ENCODE measurements around the gene SLC26A11. TPM values are rescaled to one million over a fixed set of nuclear protein-coding genes. Genes with fewer than 3 reads are reported as not detected.

SLC26A11 gene
- total and polyA plus RNA-seq, 2 donors (not counting 1 experiment from before 2014, with no cell fraction given), result 10.1 to 31.4 TPM

DNA sequence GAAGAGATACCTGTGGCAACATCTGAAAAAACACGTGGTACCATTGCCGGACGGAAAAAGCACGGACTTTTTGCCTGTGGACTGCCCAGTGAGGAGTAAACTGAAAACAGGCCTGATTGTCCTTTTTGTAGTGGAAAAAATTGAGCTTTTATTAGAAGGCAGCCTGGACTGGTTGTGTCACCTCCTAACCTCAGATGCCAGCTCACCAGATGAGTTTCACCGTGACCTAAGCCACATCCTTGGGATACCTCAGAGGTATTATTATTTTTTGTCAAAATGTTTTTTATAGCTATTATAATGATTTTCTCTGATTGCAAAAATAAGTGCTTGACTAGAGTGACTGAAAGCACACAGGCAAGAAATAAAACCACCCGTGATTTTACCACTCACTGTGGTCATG, 75.3 kb downstream of the SLC26A11 start:
- no peak for ATAC-seq (ENCODE audit: low read depth)
- no peaks in the 10 kb centered on the region for H3K27me3 ChIP-seq (replicated peaks in 1 of 4; ENCODE audit: control extremely low read depth in 1 of 4, control insufficient read depth in 3 of 4, insufficient read depth in 4 of 4, low read length in 3 of 4)
- Mint-ChIP-seq H3K27ac (no peak overlapping the region), H3K9me3 (ENCODE audit: insufficient read depth) (no peaks in the 10 kb centered on the region), H3K27me3 (no peaks in the 10 kb centered on the region), H3K4me3 (no peak overlapping the region), H3K4me1 (no peaks in the 10 kb centered on the region)
- ChIA-PET POLR2A (no interaction called here), CTCF (interaction anchor here (1.3 kb wide), 1 partner anchor 100 kb away, joined by 3 read pairs; no protein-coding TSS in a partner anchor)
- H3K27ac ChIP-seq (ENCODE audit: low read length in 2 of 2), result no peak overlapping the region
- no peaks in the 10 kb centered on the region for H3K4me1 ChIP-seq (ENCODE audit: control insufficient read depth in 2 of 2, insufficient read depth in 2 of 2, low read length in 2 of 2)
- no peak for DNase-seq
- no peak overlapping the region for H2AFZ ChIP-seq (ENCODE audit: insufficient read depth, low read depth, low read length, poor library complexity, severe bottlenecking)
- no peak overlapping the region for H3K4me2 ChIP-seq (replicated peaks; ENCODE audit: low read depth, low read length, poor library complexity, severe bottlenecking)
- H3K9ac ChIP-seq (ENCODE audit: low read length), result no peak overlapping the region
- 97% methylated on average over 4 of the region's 6 CpGs for WGBS (ENCODE audit: insufficient coverage)
- H4K20me1 ChIP-seq (ENCODE audit: control insufficient read depth, insufficient read depth, low read length, poor library complexity, severe bottlenecking), result peaks cover 31% of the 10 kb centered on the region
- intact Hi-C loops (cut with micrococcal nuclease), result no loop called here
- H3K9me3 ChIP-seq (ENCODE audit: control extremely low read depth in 1 of 3, control insufficient read depth in 2 of 3, insufficient read depth in 1 of 3, low read length in 2 of 3), result peaks cover 0 to 8% (median 0%) of the 10 kb centered on the region in 3 donors
- H3K79me2 ChIP-seq (ENCODE audit: control insufficient read depth, insufficient read depth, low read length), result peaks cover 22% of the 10 kb centered on the region
- peaks cover 8 to 90% of the 10 kb centered on the region in 2 experiments for H3K36me3 ChIP-seq (replicated peaks in 1 of 2; ENCODE audit: control extremely low read depth in 1 of 2, control insufficient read depth in 1 of 2, extremely low read depth in 1 of 2, insufficient read depth in 2 of 2, low read length in 1 of 2)
- TF ChIP-seq, protein P1, sequence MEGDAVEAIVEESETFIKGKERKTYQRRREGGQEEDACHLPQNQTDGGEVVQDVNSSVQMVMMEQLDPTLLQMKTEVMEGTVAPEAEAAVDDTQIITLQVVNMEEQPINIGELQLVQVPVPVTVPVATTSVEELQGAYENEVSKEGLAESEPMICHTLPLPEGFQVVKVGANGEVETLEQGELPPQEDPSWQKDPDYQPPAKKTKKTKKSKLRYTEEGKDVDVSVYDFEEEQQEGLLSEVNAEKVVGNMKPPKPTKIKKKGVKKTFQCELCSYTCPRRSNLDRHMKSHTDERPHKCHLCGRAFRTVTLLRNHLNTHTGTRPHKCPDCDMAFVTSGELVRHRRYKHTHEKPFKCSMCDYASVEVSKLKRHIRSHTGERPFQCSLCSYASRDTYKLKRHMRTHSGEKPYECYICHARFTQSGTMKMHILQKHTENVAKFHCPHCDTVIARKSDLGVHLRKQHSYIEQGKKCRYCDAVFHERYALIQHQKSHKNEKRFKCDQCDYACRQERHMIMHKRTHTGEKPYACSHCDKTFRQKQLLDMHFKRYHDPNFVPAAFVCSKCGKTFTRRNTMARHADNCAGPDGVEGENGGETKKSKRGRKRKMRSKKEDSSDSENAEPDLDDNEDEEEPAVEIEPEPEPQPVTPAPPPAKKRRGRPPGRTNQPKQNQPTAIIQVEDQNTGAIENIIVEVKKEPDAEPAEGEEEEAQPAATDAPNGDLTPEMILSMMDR (IDR thresholded peaks at IDR 0.05), result no peak
- no peak for TF ChIP-seq EZH2 (IDR thresholded peaks at IDR 0.05; ENCODE audit: borderline replicate concordance, insufficient read depth, low read depth, low read length, poor library complexity, severe bottlenecking)
- H3K4me3 ChIP-seq (ENCODE audit: control extremely low read depth in 1 of 5, extremely low read depth in 1 of 5, insufficient read depth in 1 of 5, low read depth in 2 of 5, low read length in 4 of 5), result no peak overlapping the region

DNA sequence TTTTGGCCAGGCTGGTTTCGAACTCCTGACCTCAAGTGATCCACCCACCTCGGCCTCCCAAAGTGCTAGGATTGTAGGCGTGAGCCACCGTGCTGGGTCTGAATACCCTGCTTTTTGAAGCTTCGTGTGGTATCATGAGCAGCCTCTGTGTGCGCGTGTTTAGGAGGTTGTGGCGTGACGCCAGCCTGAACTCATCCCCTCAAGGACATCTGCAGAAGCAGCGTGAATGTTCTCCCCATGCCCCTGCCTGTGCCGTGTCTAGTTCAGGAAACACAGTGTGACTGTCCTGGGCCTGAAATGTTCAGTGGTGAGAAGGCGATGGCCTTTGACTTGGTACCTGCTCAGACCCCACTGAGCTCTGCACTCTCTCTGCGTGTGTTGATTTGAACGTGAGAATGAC, 76.0 kb downstream of the SLC26A11 start:
- H3K9me3 ChIP-seq (ENCODE audit: control extremely low read depth in 1 of 3, control insufficient read depth in 2 of 3, insufficient read depth in 1 of 3, low read length in 2 of 3), result peaks cover 0 to 8% (median 3%) of the 10 kb centered on the region in 3 donors
- intact Hi-C loops (cut with micrococcal nuclease), result no loop called here
- no peaks in the 10 kb centered on the region for H3K9me3 Mint-ChIP-seq (ENCODE audit: insufficient read depth)
- DNase-seq (no peak), ATAC-seq (ENCODE audit: low read depth) (no peak)
- no peak overlapping the region for H3K27ac ChIP-seq (ENCODE audit: low read length in 2 of 2)
- no peak overlapping the region for H3K4me2 ChIP-seq (replicated peaks; ENCODE audit: low read depth, low read length, poor library complexity, severe bottlenecking)
- no peak overlapping the region for H3K4me3 ChIP-seq (ENCODE audit: control extremely low read depth in 1 of 5, extremely low read depth in 1 of 5, insufficient read depth in 1 of 5, low read depth in 2 of 5, low read length in 4 of 5)
- no peaks in the 10 kb centered on the region for H3K27me3 Mint-ChIP-seq
- H3K27ac Mint-ChIP-seq, result no peak overlapping the region
- POLR2A ChIA-PET, result no interaction called here
- H3K36me3 ChIP-seq (replicated peaks in 1 of 2; ENCODE audit: control extremely low read depth in 1 of 2, control insufficient read depth in 1 of 2, extremely low read depth in 1 of 2, insufficient read depth in 2 of 2, low read length in 1 of 2), result peaks cover 9 to 90% of the 10 kb centered on the region in 2 experiments
- no peaks in the 10 kb centered on the region for H3K4me1 ChIP-seq (ENCODE audit: control insufficient read depth in 2 of 2, insufficient read depth in 2 of 2, low read length in 2 of 2)
- WGBS (ENCODE audit: insufficient coverage), result 96% methylated on average over 12 of the region's 14 CpGs
- no peaks in the 10 kb centered on the region for H3K27me3 ChIP-seq (replicated peaks in 1 of 4; ENCODE audit: control extremely low read depth in 1 of 4, control insufficient read depth in 3 of 4, insufficient read depth in 4 of 4, low read length in 3 of 4)
- peaks cover 31% of the 10 kb centered on the region for H4K20me1 ChIP-seq (ENCODE audit: control insufficient read depth, insufficient read depth, low read length, poor library complexity, severe bottlenecking)
- H3K4me3 Mint-ChIP-seq, result no peak overlapping the region
- no peaks in the 10 kb centered on the region for H3K4me1 Mint-ChIP-seq
- H2AFZ ChIP-seq (ENCODE audit: insufficient read depth, low read depth, low read length, poor library complexity, severe bottlenecking), result no peak overlapping the region
- TF ChIP-seq EZH2 (IDR thresholded peaks at IDR 0.05; ENCODE audit: borderline replicate concordance, insufficient read depth, low read depth, low read length, poor library complexity, severe bottlenecking), result no peak
- TF ChIP-seq, protein P1 (IDR thresholded peaks at IDR 0.05), result no peak
- H3K9ac ChIP-seq (ENCODE audit: low read length), result no peak overlapping the region
- CTCF ChIA-PET, result no interaction called here
- peaks cover 24% of the 10 kb centered on the region for H3K79me2 ChIP-seq (ENCODE audit: control insufficient read depth, insufficient read depth, low read length)
